ENCODE measurements around the gene SOX9.

DNA sequence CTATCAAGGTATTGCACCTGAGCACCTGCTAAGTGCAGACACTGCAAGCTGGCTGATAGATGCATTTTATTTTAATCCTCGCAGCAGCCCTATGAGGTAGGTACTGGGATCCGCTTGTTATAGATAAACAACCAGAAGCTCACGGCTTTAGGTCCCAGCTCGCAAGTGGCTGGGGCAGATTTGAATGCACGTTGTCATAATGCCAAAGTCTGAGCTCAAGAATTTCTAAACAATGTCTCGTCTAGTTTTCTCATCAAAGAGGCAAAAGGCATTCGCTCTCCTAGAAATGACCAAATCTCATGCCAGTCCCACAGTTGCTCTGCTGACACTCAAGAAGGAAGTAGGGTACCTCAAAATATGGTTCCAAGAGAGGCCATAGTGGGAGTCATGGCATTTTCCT lies 20.5 kb downstream of the SOX9 start:
- TF ChIP-seq, protein P1, sequence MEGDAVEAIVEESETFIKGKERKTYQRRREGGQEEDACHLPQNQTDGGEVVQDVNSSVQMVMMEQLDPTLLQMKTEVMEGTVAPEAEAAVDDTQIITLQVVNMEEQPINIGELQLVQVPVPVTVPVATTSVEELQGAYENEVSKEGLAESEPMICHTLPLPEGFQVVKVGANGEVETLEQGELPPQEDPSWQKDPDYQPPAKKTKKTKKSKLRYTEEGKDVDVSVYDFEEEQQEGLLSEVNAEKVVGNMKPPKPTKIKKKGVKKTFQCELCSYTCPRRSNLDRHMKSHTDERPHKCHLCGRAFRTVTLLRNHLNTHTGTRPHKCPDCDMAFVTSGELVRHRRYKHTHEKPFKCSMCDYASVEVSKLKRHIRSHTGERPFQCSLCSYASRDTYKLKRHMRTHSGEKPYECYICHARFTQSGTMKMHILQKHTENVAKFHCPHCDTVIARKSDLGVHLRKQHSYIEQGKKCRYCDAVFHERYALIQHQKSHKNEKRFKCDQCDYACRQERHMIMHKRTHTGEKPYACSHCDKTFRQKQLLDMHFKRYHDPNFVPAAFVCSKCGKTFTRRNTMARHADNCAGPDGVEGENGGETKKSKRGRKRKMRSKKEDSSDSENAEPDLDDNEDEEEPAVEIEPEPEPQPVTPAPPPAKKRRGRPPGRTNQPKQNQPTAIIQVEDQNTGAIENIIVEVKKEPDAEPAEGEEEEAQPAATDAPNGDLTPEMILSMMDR (IDR thresholded peaks at IDR 0.05; ENCODE audit: poor library complexity): no peak
- TF ChIP-seq EZH2 (IDR thresholded peaks at IDR 0.05; ENCODE audit: borderline replicate concordance) (no peak), EZH2phosphoT487 (IDR thresholded peaks at IDR 0.05; ENCODE audit: low read depth, severe bottlenecking, unreplicated experiment) (no peak)

Data from hepatocyte (in vitro differentiated cells).